GM21576 (cell line): ENCODE results near the gene SLIT1.

Source experiments
- ATAC-seq: cut with Tn5 transposase; IDR thresholded peaks from one replicate; pipeline ENCODE4 v1.9.1; 2021; ENCODE audit warnings: mild to moderate bottlenecking, moderate library complexity; ENCODE audit not compliant: unreplicated experiment

Gene SLIT1

GRCh38 chr10:97185326-97186058 lies at the start of gene SLIT1:
Gene SLIT1 (minus strand): TSS chr10:97185959. CDS start chr10:97185674, 285 bp downstream.
- no peak for ATAC-seq

- no peak for ATAC-seq
Measured at GRCh38 chr10:97235353-97235752, 49.6 kb upstream of the SLIT1 start.

- no peak for ATAC-seq
Measured at GRCh38 chr10:97234400-97234799, 48.6 kb upstream of the SLIT1 start.

GRCh38 chr10:97230146-97230545 lies 44.4 kb upstream of the SLIT1 start:
- no peak for ATAC-seq

GRCh38 chr10:97229322-97230015 lies 43.7 kb upstream of the SLIT1 start:
- no peak for ATAC-seq

- ATAC-seq: no peak
Measured at GRCh38 chr10:97228775-97229157, 43.0 kb upstream of the SLIT1 start.

- no peak for ATAC-seq
Measured at GRCh38 chr10:97228130-97228774, 42.5 kb upstream of the SLIT1 start.

- ATAC-seq: no peak
Measured at GRCh38 chr10:97226398-97226797, 40.6 kb upstream of the SLIT1 start.

GRCh38 chr10:97224483-97225435 lies 39.0 kb upstream of the SLIT1 start:
- ATAC-seq: no peak

GRCh38 chr10:97222326-97222961 lies 36.7 kb upstream of the SLIT1 start:
- ATAC-seq: no peak

- no peak for ATAC-seq
Measured at GRCh38 chr10:97220355-97220754, 34.6 kb upstream of the SLIT1 start.

- no peak for ATAC-seq
Measured at GRCh38 chr10:97217299-97217698, 31.5 kb upstream of the SLIT1 start.

- ATAC-seq: no peak
Measured at GRCh38 chr10:97215619-97216260, 30.0 kb upstream of the SLIT1 start.

- ATAC-seq: no peak
Measured at GRCh38 chr10:97213431-97213830, 27.7 kb upstream of the SLIT1 start.

GRCh38 chr10:97211229-97211628 lies 25.5 kb upstream of the SLIT1 start:
- ATAC-seq: no peak

GRCh38 chr10:97210543-97210960 lies 24.8 kb upstream of the SLIT1 start:
- ATAC-seq: peak; percentile 52

- no peak for ATAC-seq
Measured at GRCh38 chr10:97207756-97208346, 22.1 kb upstream of the SLIT1 start.

- ATAC-seq: no peak
Measured at GRCh38 chr10:97207131-97207530, 21.4 kb upstream of the SLIT1 start.
